Activated CD4-positive, alpha-beta T cell treated with anti-CD3 and anti-CD28 coated beads for 4 hours (primary cell): ENCODE data around the gene TYW3.

Experiments
- DNase-seq, 2 donors: peaks; one replicate each; pipeline ENCODE4 v3.0.0-alpha.2; 2020

The TYW3 gene

GRCh38 chr1:74799119-74799657, 66.2 kb downstream of the TYW3 start:
- no peak for DNase-seq

GRCh38 chr1:74811436-74812179, 78.7 kb downstream of the TYW3 start:
- no peak for DNase-seq

- DNase-seq = no peak
These were observed 79.2 kb downstream of the TYW3 start for GRCh38 chr1:74812180-74812541.
